B cell (primary cell): ENCODE results near the gene ABCA4.

Experiments used
- EZH2 ChIP-seq: IDR thresholded peaks from 2 replicates; pipeline ENCODE4 v1.6.1; 2012; ENCODE audit warnings: borderline replicate concordance, low read depth, mild to moderate bottlenecking, moderate library complexity, low read length; ENCODE audit not compliant: insufficient read depth, poor library complexity, severe bottlenecking
- TF ChIP-seq, protein P1 (sequence below): fragments of 200-600 bp; IDR thresholded peaks from one replicate; pipeline ENCODE4 v1.8.0; 2022; ENCODE audit warnings: antibody characterized with exemption, mild to moderate bottlenecking

DNA sequence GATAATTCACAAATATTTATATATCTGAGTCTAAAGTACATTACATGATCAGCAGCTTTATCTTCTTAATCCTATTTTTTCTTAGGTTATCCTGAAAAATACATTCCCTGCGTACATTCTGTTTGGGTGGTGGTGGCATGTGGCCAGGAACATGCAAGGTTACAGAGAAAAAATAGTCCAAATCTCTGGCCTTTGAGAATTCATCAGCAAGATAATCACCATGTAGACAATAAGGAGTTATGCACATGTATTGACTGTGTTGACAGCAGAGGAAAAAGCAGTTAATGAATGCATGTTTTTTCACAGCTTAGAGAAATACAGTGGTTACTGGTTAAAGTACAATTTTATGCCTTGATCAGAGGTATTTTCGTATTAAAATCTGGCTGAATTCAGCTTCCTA lies 49.0 kb downstream of the ABCA4 start:
- TF ChIP-seq, protein P1, sequence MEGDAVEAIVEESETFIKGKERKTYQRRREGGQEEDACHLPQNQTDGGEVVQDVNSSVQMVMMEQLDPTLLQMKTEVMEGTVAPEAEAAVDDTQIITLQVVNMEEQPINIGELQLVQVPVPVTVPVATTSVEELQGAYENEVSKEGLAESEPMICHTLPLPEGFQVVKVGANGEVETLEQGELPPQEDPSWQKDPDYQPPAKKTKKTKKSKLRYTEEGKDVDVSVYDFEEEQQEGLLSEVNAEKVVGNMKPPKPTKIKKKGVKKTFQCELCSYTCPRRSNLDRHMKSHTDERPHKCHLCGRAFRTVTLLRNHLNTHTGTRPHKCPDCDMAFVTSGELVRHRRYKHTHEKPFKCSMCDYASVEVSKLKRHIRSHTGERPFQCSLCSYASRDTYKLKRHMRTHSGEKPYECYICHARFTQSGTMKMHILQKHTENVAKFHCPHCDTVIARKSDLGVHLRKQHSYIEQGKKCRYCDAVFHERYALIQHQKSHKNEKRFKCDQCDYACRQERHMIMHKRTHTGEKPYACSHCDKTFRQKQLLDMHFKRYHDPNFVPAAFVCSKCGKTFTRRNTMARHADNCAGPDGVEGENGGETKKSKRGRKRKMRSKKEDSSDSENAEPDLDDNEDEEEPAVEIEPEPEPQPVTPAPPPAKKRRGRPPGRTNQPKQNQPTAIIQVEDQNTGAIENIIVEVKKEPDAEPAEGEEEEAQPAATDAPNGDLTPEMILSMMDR, result no peak
- no peak for TF ChIP-seq EZH2
